B cell (primary cell): ENCODE results near the gene HAGH.

Source experiments
- CTCF ChIP-seq: fragments of 200-600 bp; IDR thresholded peaks from one replicate; pipeline ENCODE4 v1.8.0; 2022; ENCODE audit warnings: antibody characterized with exemption, mild to moderate bottlenecking
- EZH2 ChIP-seq: IDR thresholded peaks from 2 replicates; pipeline ENCODE4 v1.6.1; 2012; ENCODE audit warnings: borderline replicate concordance, low read depth, mild to moderate bottlenecking, moderate library complexity, low read length; ENCODE audit not compliant: insufficient read depth, poor library complexity, severe bottlenecking

GRCh38 chr16:1767116-1767994 lies 59.3 kb downstream of the HAGH start:
- TF ChIP-seq EZH2, result no peak
- TF ChIP-seq CTCF, result no peak
